Stimulated activated CD4-positive, alpha-beta T cell treated with anti-CD3 and anti-CD28 coated beads, Interleukin-15, amount 100 ng/mL, for 24 hours (primary cell): ENCODE results near the gene HTT.

Experiments used
- DNase-seq: peaks from one replicate; pipeline ENCODE4 v3.0.0-alpha.2; 2020

The HTT gene

DNA sequence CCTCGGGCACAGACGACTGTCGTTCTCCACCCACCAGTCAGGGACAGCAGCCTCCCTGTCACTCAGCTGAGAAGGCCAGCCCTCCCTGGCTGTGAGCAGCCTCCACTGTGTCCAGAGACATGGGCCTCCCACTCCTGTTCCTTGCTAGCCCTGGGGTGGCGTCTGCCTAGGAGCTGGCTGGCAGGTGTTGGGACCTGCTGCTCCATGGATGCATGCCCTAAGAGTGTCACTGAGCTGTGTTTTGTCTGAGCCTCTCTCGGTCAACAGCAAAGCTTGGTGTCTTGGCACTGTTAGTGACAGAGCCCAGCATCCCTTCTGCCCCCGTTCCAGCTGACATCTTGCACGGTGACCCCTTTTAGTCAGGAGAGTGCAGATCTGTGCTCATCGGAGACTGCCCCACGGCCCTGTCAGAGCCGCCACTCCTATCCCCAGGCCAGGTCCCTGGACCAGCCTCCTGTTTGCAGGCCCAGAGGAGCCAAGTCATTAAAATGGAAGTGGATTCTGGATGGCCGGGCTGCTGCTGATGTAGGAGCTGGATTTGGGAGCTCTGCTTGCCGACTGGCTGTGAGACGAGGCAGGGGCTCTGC lies 166.5 kb downstream of the HTT start:
- DNase-seq: no peak

GRCh38 chr4:3241898-3242524 lies 167.5 kb downstream of the HTT start:
- no peak for DNase-seq

GRCh38 chr4:3243136-3243780 lies 168.8 kb downstream of the HTT start:
- no peak for DNase-seq

DNA sequence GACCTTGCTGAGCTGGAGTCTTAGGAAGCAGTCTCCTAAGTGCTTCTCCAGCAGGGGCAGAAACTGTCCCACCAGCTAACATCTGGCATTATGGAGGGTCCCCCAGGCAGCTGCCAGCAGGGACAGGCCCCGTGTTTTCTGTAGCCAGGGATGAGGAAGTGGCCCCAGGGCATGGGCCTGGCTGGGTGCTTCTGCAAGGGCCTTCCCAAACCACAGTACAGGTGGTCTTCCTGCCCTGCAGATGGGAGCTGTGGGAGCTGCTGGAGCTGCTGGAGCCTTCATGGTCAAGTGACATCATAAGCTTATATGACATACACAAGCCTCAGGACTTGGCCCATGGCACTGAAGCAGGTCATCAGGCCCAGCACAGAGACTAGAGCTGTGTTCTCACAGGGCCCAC lies 169.5 kb downstream of the HTT start:
- DNase-seq: no peak

GRCh38 chr4:3244747-3245146 lies 170.3 kb downstream of the HTT start:
- DNase-seq: no peak

DNA sequence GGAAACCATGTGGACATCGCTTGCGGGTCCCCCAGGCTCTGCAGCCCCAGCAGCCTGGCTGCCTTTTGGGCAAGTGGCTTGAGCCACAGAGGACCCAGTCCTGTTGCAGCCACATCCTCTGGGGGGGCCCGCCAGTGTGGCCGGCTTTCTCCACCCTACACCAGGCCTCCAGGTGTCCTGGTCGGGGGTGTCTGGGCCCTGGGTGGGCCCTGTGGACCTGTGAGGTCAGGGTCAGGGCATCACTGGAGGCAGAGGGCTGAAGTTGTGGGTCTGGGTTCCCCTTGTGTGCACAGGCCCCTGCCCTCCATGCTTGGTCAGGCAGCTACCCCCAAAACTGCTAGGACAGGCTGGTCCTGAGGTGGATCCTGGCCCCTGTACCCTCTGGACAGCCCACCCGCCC lies 171.2 kb downstream of the HTT start:
- no peak for DNase-seq

- no peak for DNase-seq
These were observed 172.2 kb downstream of the HTT start for GRCh38 chr4:3246458-3247398.

- DNase-seq: no peak
These were observed 173.1 kb downstream of the HTT start for GRCh38 chr4:3247399-3248177.

DNA sequence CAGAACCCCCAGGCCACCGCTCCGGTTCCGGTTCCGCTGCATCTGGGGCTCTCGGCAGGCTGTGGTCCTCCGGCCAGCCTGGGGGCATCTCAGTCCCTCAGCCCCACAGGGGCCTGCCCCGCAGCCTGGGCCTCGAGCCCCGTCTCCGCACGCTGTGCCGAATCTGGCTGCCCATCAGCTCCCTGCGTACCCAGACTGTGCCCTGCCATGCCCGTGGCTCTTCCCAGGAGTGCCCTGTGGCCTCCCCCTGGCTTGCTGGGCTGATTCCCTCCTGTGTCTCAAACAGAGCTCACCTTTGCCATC lies 173.6 kb downstream of the HTT start:
- no peak for DNase-seq

DNA sequence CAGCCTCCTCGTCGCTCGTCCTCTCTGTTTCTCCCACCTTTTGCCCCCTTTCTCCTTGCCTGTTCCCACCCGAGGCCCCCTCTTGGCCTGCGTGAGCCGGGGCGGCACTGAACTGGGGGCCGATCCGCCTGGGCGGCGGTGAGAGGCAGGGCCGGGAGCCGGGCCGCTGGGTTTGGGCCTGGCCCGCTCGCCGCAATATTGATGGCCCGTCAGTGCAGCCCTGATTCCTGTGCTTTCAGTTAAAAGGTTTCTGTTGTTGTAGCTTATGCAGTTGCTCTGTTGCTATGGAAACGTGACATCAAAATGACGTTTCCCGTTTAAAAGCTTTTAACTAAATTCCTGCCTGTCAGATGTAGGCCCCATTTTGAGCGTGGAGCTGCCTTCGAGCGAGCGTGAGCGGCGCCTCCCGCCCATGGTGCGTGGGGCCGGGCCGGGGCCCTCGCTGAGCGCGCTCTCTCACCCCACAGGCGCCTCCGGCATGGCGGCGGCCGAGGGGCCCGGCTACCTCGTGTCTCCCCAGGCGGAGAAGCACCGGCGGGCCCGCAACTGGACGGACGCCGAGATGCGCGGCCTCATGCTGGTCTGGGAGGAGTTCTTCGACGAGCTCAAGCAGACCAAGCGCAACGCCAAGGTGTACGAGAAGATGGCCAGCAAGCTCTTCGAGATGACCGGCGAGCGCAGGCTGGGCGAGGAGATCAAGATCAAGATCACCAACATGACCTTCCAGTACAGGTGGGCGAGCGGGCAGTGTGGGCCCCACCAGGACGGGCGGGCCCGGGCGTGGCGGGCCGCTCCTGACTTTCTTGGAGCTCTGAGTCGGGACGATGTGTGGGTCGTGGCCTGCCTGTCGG lies 174.6 kb downstream of the HTT start, which contains the start of gene MSANTD1:
Gene MSANTD1 (plus strand): TSS at position 349 of the 851 bp plus-strand sequence. CDS start 64 bp downstream, at position 413.
- no peak for DNase-seq

DNA sequence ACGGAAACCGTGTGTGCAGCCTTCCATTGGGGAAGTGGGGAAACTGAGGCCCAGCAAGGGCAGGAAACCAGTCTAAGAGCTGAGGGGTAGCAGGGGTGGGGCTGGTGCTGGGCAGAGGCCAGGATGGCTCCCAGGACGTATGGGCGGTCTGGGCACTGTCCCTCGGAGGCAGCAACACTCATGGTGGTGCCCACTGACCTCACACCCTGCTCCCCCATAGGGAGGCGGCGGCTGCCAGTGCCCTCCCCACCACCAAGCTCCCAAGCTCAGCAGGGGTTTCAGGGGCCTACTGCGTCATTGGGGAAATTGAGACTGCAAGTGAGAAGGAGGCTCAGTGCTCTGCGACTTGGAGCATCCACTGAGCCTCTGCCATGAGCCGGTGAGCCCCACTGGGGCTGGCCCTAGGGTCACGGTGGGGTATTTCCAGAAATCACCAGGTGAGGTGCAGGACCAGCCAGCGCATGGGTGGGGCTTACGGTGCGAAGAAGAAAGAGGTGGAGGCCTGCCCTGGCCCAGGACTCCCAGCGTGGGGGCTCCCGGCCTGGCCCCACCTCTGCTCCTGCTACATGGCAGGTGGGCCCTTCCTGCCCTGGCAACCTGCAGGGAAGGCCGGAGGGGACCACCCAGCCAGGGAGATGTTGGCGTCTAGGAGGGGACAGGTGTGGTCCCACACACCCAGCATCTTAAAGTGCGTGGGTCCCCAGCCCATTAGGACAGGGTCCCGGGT lies 175.4 kb downstream of the HTT start:
- DNase-seq: no peak

GRCh38 chr4:3250438-3250955 lies 176.0 kb downstream of the HTT start:
- no peak for DNase-seq

- no peak for DNase-seq
These were observed 176.6 kb downstream of the HTT start for GRCh38 chr4:3250956-3251690.

DNA sequence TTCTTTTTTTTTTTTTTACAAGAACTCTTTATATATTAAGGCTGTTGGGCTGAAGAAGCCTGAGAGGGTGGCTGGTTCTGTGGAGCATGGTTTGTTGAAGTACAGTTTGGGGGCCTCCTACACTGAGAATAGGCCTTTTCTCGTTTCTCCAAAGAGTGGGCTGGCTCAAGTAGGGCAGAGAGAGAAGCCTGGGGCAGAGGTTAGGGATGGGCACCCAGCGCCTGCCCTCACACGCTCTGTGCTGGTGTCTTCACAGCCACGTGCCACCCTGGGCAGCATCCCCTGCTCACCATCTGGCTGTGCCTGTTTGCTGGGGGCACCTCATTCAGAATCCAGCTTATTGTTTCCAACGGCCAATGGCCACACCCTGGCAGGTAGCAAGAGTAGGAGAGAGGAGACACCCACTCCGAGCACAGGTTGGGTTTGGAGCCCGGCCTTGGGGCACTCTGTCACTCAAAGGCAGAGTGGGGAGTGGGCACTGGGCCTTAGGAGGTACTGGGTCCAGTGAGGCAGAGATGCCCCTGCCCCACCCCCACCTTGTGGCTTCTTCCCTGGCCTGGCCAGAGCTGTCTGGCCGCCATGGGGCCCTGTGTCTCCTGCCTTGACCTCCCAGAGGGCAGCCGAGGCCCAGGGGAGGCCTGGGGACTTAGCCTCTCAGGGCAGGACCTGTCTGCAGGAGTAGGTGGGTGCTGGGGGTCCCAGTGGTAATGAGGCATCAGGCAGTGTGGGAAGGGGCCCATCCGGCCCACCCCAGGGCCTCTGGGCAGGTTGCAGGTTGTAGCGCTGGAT lies 177.4 kb downstream of the HTT start:
- DNase-seq: no peak

GRCh38 chr4:3252480-3252828 lies 178.0 kb downstream of the HTT start:
- DNase-seq: no peak

DNA sequence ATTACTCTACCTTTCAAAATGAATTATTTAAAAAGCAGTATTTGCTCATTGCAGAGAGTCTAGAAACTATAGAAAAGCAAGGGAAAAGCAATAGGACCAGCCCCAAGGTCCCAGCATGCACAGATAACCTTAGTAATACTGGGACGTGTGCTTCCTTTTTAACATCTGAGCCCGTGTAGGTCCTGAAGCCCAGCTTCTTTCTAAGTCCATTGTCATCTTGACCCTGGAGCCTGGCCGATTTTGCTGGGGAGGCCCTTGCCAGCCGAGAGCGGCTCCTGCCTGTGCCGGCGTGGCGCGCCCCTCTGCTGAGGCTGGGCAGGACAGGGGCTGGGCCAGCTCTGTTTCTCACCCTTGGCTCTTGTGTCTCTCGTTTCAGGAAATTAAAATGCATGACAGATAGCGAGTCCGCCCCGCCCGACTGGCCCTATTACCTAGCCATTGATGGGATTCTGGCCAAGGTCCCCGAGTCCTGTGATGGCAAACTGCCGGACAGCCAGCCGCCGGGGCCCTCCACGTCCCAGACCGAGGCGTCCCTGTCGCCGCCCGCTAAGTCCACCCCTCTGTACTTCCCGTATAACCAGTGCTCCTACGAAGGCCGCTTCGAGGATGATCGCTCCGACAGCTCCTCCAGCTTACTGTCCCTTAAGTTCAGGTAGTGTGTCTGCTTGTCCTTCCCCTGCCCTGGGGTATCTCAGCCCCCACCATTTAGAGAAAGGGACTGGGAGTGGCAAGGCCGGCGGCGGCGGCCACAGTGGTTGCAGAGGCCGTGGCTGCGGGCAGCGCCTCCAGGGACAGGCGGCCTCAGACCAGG lies 178.6 kb downstream of the HTT start:
- no peak for DNase-seq

DNA sequence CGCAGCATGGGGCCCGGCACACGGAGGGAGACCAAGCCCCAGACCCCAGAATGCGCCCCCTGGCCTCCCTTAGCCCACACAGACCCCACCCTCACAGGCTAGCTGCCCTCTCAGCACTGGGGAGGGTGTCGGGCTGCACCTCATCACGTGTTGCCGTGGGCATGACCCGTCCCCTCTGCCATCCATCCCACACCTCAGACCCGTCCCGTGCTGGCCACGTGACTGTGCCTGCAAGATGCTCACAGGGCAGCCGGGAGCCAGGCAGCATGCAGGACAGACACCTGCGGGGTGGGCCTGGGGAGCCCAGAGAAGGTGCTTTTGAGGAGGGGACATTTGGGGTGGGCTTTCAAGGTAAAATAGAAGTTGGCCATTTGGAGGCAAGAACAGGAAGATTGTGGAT lies 179.3 kb downstream of the HTT start:
- no peak for DNase-seq
